Measurements from ENCODE around the gene YIPF2. TPM values are rescaled to one million over a fixed set of nuclear protein-coding genes. Genes with fewer than 3 reads are reported as not detected.
A peak's percentile ranks its signal among the peaks of the same experiment; 100 is the strongest.

Gene YIPF2
- polyA plus RNA-seq, 3 donors: 12.3 to 25.2 (median 15.5) TPM

DNA sequence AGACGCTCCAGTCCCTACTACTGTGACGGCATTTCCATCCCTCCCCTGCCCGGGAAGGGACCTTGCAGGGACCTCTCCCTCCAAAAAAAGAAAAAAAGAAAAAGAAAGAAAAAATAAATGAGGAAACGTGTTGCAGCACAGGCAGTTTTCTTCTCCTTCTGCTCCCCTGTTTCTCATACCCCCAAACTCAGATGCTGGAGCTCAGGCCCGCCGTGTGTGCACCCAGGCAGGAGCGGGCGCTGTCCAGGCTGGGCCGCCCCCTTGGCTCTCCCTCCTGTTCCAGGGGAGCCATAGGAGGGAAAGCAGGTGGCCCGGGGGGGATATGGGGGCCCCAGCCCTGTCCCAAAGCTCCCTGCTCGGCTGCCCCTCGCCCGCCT lies 5.8 kb downstream of the YIPF2 start:
- H3K36me3 ChIP-seq (replicated peaks in 1 of 2; ENCODE audit: control insufficient read depth in 1 of 2, insufficient read depth in 2 of 2, low read length in 2 of 2): peaks cover 53 to 70% of the 10 kb centered on the region in 2 donors
- Mint-ChIP-seq H3K9me3 (no peaks in the 10 kb centered on the region), H3K4me1 (peaks cover 6% of the 10 kb centered on the region), H3K36me3 (peaks cover 45 to 78% of the 10 kb centered on the region in 2 donors), H3K27ac (no peak overlapping the region), H3K4me3 (no peak overlapping the region), H3K27me3 (ENCODE audit: low read depth in 3 of 3) (peaks cover 0 to 3% (median 0%) of the 10 kb centered on the region in 3 donors)
- no peaks in the 10 kb centered on the region for H3K9me3 ChIP-seq (replicated peaks in 1 of 2; ENCODE audit: control insufficient read depth in 1 of 2, insufficient read depth in 1 of 2, low read length in 2 of 2)
- DNase-seq: no peak
- TF ChIP-seq CTCF (IDR thresholded peaks at IDR 0.05): no peak
- H2AFZ ChIP-seq (ENCODE audit: insufficient read depth, low read depth, low read length, poor library complexity, severe bottlenecking): no peak overlapping the region
- H3K4me2 ChIP-seq (replicated peaks; ENCODE audit: extremely low read depth, low read length, poor library complexity, severe bottlenecking): no peak overlapping the region
- no peak overlapping the region for H3K27ac ChIP-seq (ENCODE audit: low read depth in 1 of 2, low read length in 2 of 2)
- peaks cover 7% of the 10 kb centered on the region for H3K79me2 ChIP-seq (ENCODE audit: insufficient read depth, low read length)
- no peak overlapping the region for H3K4me3 ChIP-seq (replicated peaks in 1 of 3; ENCODE audit: low read depth in 2 of 3, low read length in 3 of 3)
- H3K27me3 ChIP-seq (ENCODE audit: control insufficient read depth in 2 of 2, insufficient read depth in 2 of 2, low read length in 2 of 2): no peaks in the 10 kb centered on the region
- H4K20me1 ChIP-seq (ENCODE audit: insufficient read depth, low read length): no peaks in the 10 kb centered on the region
- H3K9ac ChIP-seq (ENCODE audit: insufficient read depth, low read length, poor library complexity, severe bottlenecking): no peak overlapping the region
- peaks cover 4 to 6% of the 10 kb centered on the region in 2 donors for H3K4me1 ChIP-seq (ENCODE audit: control insufficient read depth in 1 of 2, insufficient read depth in 2 of 2, low read length in 2 of 2)
- WGBS (ENCODE audit: insufficient coverage): 98% methylated on average over 6 of the region's 13 CpGs
- intact Hi-C loops (cut with micrococcal nuclease): loop anchor here in 1 of 2 donors (10.0 kb wide), 1 partner anchor 48 kb away; the partner anchor contains the start of gene CARM1

DNA sequence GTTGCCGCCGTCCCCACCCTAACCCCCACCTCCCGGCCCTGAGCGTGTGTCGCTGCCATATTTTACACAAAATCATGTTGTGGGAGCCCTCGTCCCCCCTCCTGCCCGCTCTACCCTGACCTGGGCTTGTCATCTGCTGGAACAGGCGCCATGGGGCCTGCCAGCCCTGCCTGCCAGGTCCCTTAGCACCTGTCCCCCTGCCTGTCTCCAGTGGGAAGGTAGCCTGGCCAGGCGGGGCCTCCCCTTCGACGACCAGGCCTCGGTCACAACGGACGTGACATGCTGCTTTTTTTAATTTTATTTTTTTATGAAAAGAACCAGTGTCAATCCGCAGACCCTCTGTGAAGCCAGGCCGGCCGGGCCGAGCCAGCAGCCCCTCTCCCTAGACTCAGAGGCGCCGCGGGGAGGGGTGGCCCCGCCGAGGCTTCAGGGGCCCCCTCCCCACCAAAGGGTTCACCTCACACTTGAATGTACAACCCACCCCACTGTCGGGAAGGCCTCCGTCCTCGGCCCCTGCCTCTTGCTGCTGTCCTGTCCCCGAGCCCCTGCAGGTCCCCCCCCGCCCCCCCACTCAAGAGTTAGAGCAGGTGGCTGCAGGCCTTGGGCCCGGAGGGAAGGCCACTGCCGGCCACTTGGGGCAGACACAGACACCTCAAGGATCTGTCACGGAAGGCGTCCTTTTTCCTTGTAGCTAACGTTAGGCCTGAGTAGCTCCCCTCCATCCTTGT lies 6.4 kb downstream of the YIPF2 start:
- Mint-ChIP-seq H3K36me3 (peaks cover 45 to 76% of the 10 kb centered on the region in 2 donors), H3K27me3 (ENCODE audit: low read depth in 3 of 3) (peaks cover 0 to 1% (median 0%) of the 10 kb centered on the region in 3 donors), H3K4me3 (no peak overlapping the region), H3K4me1 (peaks cover under 1% of the 10 kb centered on the region), H3K27ac (peak overlapping the region in 1 of 7 donors; percentile 63), H3K9me3 (no peaks in the 10 kb centered on the region)
- Histone ChIP-seq H2AFZ (ENCODE audit: insufficient read depth, low read depth, low read length, poor library complexity, severe bottlenecking) (no peak overlapping the region), H3K4me1 (ENCODE audit: control insufficient read depth in 1 of 2, insufficient read depth in 2 of 2, low read length in 2 of 2) (peaks cover 0 to under 1% of the 10 kb centered on the region in 2 donors), H3K4me3 (replicated peaks in 1 of 3; ENCODE audit: low read depth in 2 of 3, low read length in 3 of 3) (no peak overlapping the region), H3K9me3 (replicated peaks in 1 of 2; ENCODE audit: control insufficient read depth in 1 of 2, insufficient read depth in 1 of 2, low read length in 2 of 2) (no peaks in the 10 kb centered on the region), H3K79me2 (ENCODE audit: insufficient read depth, low read length) (peaks cover 1% of the 10 kb centered on the region), H3K9ac (ENCODE audit: insufficient read depth, low read length, poor library complexity, severe bottlenecking) (no peak overlapping the region), H3K27ac (ENCODE audit: low read depth in 1 of 2, low read length in 2 of 2) (no peak overlapping the region), H3K4me2 (replicated peaks; ENCODE audit: extremely low read depth, low read length, poor library complexity, severe bottlenecking) (no peak overlapping the region), H3K36me3 (replicated peaks in 1 of 2; ENCODE audit: control insufficient read depth in 1 of 2, insufficient read depth in 2 of 2, low read length in 2 of 2) (peaks cover 53 to 70% of the 10 kb centered on the region in 2 donors), H4K20me1 (ENCODE audit: insufficient read depth, low read length) (no peaks in the 10 kb centered on the region), H3K27me3 (ENCODE audit: control insufficient read depth in 2 of 2, insufficient read depth in 2 of 2, low read length in 2 of 2) (no peaks in the 10 kb centered on the region)
- DNase-seq: no peak
- 91% methylated on average over 25 of the region's 33 CpGs for WGBS (ENCODE audit: insufficient coverage)
- no peak for TF ChIP-seq CTCF (IDR thresholded peaks at IDR 0.05)
- intact Hi-C loops (cut with micrococcal nuclease): loop anchor here in 1 of 2 donors (10.0 kb wide), 1 partner anchor 47 kb away; the partner anchor contains the start of gene CARM1
